Activated naive CD4-positive, alpha-beta T cell treated with anti-CD3 and anti-CD28 coated beads, Interleukin-2, amount 50 U/mL, for 72 hours (primary cell): ENCODE measurements around the gene CCDC57. TPM values are rescaled to one million over a fixed set of nuclear protein-coding genes. Genes with fewer than 3 reads are reported as not detected.
"Not testable (repeated sequence)": the region's sequence is repeated elsewhere in the genome, so short reads cannot be mapped to it uniquely, and the experiment has no call there.

ENCODE experiments used
- ATAC-seq, 2 donors: fragments of 150-1000 bp; cut with Tn5 transposase; 2 replicates each; pipeline ENCODE4 v1.10.0; 2021; ENCODE audit warnings: mild to moderate bottlenecking in 2 of 2, moderate library complexity in 2 of 2
- DNase-seq, 2 donors: peaks; one replicate each; pipeline ENCODE4 v3.0.0; 2021 to 2022; ENCODE audit warnings: low spot score in 2 of 2
- H3K27ac Mint-ChIP-seq, 2 donors: one replicate each; pipeline ENCODE4 v1.8.0; 2022; ENCODE audit warnings: mild to moderate bottlenecking in 2 of 2, mixed read lengths in 2 of 2
- H3K36me3 Mint-ChIP-seq, 2 donors: one replicate each; pipeline ENCODE4 v1.8.0; 2022; ENCODE audit warnings: mixed read lengths in 2 of 2
- H3K9me3 Mint-ChIP-seq, 2 donors: one replicate each; pipeline ENCODE4 v1.8.0; 2022; ENCODE audit warnings: mixed read lengths in 2 of 2
- total RNA-seq, 2 donors: library from RNA; stranded (reverse); gene quantifications; one replicate each; pipeline ENCODE4 v1.2.3, GENCODE V29; 2022

CCDC57 gene, protein sequence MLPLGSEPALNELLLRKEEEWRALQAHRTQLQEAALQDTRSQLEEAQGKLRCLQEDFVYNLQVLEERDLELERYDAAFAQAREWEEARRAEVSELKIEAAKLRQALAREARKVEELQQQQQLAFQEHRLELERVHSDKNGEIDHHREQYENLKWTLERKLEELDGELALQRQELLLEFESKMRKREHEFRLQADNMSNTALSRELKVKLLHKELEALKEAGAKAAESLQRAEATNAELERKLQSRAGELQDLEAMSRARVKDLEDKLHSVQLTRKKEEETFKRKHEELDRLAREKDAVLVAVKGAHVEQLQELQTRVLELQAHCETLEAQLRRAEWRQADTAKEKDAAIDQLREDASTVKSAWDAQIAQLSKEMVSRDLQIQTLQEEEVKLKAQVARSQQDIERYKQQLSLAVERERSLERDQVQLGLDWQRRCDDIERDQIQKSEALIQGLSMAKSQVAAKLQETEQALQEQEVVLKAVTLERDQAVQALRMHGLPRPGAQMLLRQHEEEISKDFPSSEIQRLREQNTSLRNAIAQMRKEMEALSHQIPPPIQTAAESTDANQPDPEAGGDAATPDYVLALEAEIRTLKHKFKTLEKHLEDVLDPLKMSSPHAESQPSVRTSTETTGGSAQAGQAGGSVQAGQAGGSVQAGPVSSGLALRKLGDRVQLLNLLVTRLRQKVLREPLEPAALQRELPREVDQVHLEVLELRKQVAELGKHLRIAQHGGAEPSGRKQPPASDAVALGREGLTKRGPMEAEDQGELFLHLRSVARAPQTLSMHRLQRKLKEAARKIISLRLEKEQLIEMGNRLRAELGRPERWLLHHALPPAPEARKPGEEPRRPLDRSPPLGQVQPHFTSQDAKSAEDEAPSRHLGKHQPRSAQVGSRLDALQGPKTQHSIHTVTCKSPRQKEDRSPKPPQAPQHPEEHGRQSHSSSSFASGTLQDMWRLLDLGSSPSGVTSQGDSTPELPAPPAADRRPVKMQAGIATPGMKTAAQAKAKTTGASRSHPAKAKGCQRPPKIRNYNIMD
- total RNA-seq = 10 to 100 TPM; 34.6 to 51.3 TPM

DNA sequence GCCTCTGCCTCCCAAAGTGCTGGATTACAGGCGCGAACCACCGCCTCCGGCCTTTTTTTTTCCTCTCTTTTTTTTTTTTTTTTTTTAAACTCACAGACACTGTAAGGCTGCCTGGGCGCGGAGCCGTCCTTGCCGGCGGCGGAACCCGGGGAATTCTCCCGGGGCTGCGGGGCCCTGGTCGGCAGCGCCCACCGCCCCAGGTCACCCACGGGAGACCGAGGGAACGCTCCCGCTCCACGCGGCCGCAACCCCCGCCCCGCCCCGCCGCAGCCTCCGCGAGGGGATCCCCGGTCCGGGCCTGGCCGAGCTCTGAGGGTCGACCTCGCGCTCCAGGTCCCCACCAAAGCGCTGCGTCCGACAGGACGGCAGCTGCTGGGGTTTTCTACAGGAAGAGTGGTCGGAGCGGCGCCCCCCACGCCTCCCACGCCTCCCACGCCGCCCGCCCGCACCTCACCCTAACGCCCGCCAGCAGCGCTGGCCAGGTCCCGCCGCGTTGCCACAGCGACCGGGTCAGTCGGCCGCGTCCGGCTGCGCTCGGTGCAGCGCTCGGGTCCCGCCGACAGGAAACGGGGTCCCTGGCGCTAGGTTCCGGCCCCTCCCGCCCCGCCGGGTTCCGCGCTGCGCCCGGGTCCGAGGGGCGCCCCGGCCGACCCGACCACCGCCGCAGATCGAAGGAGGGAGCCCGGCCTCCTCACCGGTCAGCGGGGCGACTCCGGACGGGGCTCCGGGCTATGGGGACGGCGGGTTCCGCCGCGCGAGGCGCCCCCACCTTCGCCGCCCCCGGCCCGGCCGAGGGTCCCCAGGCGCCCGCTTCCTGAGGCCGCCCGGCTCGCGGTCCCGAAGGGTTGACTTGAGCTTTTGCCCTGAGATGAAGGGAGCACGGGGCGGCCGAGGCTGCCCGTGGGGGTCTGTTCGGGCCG is at the start of gene CCDC57:
Gene CCDC57, minus strand, starts transcription at position 512 of the 920 bp plus-strand sequence. CDS start 10,898 bp downstream, outside the sequence.
- ATAC-seq = peak; percentile 69 to 86
- no peaks in the 10 kb centered on the region for H3K36me3 Mint-ChIP-seq

DNA sequence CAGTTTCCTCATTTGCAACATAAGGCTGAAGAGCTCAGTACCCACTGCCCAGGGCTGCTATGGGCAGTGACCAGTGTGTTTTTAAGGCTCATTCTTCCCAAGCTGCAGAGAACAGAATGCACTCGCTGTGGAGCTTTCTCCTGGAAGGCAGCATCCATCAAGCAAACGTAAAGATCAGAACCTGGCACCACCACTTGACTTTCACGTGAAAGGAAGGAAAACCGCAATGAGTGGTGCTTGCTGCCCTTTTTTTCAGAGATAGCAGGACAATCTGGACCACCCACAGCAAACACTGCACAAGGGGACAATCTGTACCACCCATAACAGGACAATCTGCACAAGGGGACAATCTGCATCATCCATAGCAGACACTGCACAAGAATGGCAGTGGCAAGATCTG is 49.7 kb upstream of the CCDC57 start:
- ATAC-seq (no peak), DNase-seq (no peak)
- H3K9me3 Mint-ChIP-seq = peaks cover 0 to 7% of the 10 kb centered on the region in 2 donors
- H3K27ac Mint-ChIP-seq = no peak overlapping the region
- H3K36me3 Mint-ChIP-seq = peaks cover 29 to 80% of the 10 kb centered on the region in 2 donors

More for the DNA sequence above, at the start of gene CCDC57:
- Mint-ChIP-seq H3K27ac (peak within 1 kb of the TSS in 1 of 2 donors; percentile 17), H3K9me3 (no peaks in the 10 kb centered on the region)
- DNase-seq = peak in 1 of 2 donors; percentile 80

DNA sequence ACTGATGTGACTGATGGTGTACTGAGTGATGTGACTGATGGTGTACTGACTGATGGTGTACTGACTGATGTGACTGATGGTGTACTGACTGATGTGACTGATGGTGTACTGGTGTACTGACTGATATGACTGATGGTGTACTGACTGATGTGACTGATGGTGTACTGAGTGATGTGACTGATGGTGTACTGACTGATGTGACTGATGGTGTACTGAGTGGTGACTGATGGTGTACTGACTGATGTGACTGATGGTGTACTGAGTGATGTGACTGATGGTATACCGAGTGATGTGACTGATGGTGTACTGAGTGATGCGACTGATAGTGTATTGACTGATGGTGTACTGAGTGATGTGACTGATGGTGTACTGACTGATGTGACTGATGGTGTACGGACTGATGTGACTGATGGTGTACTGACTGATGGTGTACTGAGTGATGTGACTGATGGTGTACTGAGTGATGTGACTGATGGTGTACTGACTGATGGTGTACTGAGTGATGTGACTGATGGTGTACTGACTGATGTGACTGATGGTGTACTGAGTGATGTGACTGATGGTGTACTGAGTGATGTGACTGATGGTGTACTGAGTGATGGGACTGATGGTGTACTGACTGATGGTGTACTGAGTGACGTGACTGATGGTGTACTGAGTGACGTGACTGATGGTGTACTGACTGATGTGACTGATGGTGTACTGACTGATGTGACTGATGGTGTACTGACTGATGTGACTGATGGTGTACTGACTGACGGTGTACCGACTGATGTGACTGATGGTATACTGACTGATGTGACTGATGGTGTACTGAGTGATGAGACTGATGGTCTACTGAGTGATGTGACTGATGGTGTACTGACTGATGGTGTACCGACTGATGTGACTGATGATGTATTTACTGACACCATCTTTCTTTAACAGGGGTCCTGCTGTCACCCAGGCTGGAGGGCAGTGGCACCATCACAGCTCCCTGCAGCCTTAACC is 47.6 kb upstream of the CCDC57 start:
- peaks cover 0 to 11% of the 10 kb centered on the region in 2 donors for H3K9me3 Mint-ChIP-seq
- not testable (repeated sequence) for DNase-seq, H3K27ac Mint-ChIP-seq, ATAC-seq
- H3K36me3 Mint-ChIP-seq = peaks cover 41 to 83% of the 10 kb centered on the region in 2 donors

DNA sequence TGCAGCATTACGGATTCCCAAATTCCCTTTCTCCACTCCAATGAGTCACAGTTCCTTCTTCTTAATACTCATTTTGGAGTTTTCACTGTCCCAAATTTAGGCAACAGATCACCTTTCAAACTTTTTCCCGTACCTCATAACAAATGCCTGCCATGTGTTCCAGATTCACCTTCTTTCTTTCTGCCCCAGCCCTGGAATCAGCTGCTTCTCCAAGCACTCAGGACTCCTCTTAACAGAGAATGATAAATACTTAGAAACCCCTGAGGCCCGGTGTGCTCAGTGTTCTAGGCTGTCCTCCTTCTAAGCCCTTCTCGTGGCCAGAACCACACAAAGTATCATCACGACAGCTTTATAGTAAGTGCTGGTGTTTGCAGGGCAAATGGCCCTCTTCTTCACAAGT is 45.9 kb upstream of the CCDC57 start:
- ATAC-seq = no peak
- Mint-ChIP-seq H3K9me3 (peaks cover 0 to 11% of the 10 kb centered on the region in 2 donors), H3K36me3 (peaks cover 36 to 71% of the 10 kb centered on the region in 2 donors), H3K27ac (peak overlapping the region; percentile 40 to 80)
- DNase-seq = no peak

DNA sequence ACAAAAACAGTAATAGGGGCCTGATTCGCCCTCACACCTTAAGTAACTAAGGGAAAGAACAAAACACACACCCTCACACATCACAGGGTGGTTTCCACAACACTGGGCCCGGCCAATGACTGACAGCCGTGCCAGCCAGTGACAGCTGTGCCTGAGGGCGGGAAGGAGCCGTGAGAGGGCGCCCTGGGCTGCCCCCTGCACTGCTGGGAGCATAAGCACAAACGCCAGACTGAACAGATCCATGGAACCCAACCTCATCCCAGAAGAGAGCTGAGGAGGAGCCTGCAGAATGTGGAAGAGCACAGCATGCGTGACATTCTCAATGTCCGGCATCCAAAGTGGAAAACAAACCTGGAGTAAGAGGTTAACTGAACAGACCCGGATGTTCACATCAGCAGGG is 44.8 kb upstream of the CCDC57 start:
- peak in 1 of 2 donors; percentile 52 for DNase-seq
- Mint-ChIP-seq H3K9me3 (peaks cover 0 to 11% of the 10 kb centered on the region in 2 donors), H3K36me3 (peaks cover 44 to 67% of the 10 kb centered on the region in 2 donors), H3K27ac (peak overlapping the region; percentile 42 to 92)
- ATAC-seq = peak; percentile 74 to 77

DNA sequence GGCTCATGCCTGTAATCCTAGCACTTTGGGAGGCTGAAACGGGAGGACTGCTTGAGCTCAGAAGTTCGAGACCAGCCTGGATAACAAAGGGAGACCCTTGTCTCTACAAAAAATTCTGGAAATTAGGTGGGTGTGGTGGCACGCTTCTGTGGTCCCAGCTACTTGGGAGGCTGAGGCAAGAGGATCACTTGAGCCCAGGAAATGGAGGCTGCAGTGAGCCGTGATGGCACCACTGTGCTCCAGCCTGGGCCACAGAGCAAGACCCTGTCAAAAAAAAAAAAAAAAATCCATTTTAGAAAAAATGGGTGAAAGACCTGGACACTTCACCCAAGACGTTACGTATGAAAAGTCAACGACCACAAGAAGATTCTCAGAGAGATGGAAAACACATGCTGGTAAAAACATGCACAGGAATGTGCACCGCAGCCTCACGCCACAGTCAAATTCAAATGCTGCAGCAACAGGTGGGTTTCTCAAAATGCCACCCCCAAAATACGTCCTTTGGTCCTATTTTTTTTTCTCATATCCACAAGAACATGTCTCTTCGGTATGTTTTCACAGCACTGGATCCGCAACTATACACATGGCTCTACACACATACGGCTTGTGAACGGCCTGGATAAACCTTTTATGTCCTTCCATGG is 43.7 kb upstream of the CCDC57 start:
- H3K36me3 Mint-ChIP-seq = peaks cover 43 to 62% of the 10 kb centered on the region in 2 donors
- peak overlapping the region in 1 of 2 donors; percentile 29 for H3K27ac Mint-ChIP-seq
- peaks cover 0 to 11% of the 10 kb centered on the region in 2 donors for H3K9me3 Mint-ChIP-seq
- ATAC-seq = no peak
- DNase-seq = no peak

DNA sequence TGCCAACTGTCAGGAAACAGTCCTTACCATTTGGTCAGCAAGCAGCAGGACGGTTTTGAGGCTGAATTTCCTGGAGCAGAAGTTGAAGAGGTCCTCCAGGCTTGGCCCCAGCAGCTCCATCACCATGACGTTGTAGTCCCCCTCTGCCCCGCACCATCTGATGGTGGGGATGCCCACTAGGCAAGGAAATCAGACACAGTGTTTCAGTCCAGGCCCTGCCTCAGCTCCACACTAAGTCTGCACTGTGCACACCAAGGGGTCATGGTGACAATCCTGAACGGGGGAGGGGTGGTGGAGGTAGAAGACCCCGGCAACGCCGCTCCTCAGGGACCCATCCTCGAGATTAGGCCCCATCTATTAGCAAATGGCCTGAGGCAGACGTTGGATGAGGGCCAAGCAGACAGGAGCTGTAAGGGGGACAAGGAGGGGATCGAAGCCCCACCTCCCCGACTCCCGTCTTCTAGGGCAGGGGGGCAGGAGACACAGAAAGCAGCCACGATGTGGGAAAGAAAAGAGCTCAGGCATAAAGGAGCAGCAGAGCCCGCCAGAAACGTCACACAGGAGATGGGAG is 42.8 kb upstream of the CCDC57 start:
- Mint-ChIP-seq H3K36me3 (peaks cover 41 to 54% of the 10 kb centered on the region in 2 donors), H3K9me3 (peaks cover 0 to 4% of the 10 kb centered on the region in 2 donors), H3K27ac (peak overlapping the region in 1 of 2 donors; percentile 91)
- DNase-seq = no peak
- no peak for ATAC-seq

DNA sequence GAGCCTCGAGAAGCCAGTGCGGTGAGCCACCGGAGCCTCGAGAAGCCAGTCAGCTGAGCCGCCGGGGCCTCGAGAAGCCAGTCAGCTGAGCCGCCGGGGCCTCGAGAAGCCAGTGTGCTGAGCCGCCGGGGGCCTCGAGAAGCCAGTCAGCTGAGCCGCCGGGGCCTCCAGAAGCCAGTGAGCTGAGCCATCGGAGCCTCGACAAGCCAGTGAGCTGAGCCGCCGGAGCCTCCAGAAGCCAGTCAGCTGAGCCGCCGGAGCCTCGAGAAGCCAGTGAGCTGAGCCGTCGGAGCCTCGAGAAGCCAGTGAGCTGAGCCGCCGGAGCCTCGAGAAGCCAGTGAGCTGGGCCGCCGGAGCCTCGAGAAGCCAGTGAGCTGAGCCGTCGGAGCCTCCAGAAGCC is 42.1 kb upstream of the CCDC57 start:
- not testable (repeated sequence) for H3K27ac Mint-ChIP-seq, DNase-seq, ATAC-seq, H3K9me3 Mint-ChIP-seq
- peaks cover 33 to 46% of the 10 kb centered on the region in 2 donors for H3K36me3 Mint-ChIP-seq

DNA sequence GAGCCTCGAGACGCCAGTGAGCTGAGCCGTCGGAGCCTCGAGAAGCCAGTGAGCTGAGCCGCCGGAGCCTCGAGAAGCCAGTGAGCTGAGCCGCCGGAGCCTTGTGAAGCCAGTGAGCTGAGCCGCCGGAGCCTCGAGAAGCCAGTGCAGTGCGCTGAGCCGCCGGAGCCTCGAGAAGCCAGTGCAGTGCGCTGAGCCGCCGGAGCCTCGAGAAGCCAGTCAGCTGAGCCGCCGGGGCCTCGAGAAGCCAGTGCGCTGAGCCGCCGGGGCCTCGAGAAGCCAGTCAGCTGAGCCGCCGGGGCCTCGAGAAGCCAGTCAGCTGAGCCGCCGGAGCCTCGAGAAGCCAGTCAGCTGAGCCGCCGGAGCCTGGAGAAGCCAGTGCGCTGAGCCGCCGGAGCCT is 41.5 kb upstream of the CCDC57 start:
- DNase-seq, H3K27ac Mint-ChIP-seq: not testable (repeated sequence)
- H3K36me3 Mint-ChIP-seq = peaks cover 30 to 46% of the 10 kb centered on the region in 2 donors

DNA sequence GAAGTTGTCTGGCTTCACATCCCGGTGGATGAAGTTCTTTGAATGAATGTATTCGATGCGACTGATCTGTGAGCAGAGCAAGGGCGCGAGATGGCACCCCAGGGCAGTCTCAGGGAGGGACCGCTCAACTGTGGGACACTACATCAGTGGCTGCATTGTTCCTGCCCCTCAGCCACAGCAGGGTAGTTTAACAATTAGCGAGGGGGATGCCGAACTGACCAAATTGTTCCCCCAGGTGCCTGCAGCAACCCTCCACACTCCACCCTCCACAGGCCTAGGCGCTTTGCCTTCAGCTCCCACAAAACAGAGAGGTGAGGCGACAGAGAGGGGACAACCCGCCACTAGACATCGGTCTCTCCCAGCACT is 40.5 kb upstream of the CCDC57 start:
- Mint-ChIP-seq H3K36me3 (peaks cover 35 to 48% of the 10 kb centered on the region in 2 donors), H3K27ac (peak overlapping the region; percentile 44 to 57), H3K9me3 (peaks cover 0 to 4% of the 10 kb centered on the region in 2 donors)
- DNase-seq (no peak), ATAC-seq (no peak)

More for the DNA sequence above, 41.5 kb upstream of the CCDC57 start:
- not testable (repeated sequence) for H3K9me3 Mint-ChIP-seq, ATAC-seq

DNA sequence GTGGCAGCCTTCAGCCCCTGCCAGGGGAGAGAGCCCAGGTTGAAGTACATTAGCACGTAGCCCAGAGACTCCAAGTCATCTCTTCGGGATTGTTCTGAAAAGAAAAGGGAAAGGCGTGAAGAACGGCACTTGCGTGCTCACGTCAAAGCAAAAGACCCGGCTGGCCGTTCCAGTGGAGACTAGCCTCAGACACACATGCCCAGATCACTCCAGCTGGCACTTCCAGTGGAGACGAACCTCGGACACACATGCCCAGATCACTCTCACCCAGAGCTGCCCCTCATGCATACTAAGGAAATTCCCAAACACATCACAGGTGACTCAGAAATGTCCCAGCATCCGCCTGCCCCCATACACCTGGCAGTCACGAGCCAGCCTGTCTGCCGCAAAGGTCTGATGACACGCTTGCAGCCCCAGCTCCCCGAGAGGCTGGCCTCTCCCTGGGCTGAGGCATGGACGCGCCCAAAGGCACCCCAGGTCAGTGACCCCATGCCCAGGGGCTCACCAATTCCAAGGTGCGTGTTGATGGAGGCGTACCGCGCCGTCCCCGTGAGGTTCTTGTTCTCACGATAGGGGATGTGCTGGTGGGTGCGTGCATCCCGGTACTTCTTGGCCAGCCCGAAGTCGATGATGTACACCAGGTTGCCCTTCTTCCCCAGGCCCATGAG is 40.0 kb upstream of the CCDC57 start:
- Mint-ChIP-seq H3K27ac (peak overlapping the region; percentile 57 to 88), H3K9me3 (peaks cover 0 to 4% of the 10 kb centered on the region in 2 donors), H3K36me3 (peaks cover 39 to 51% of the 10 kb centered on the region in 2 donors)
- ATAC-seq (no peak), DNase-seq (no peak)

DNA sequence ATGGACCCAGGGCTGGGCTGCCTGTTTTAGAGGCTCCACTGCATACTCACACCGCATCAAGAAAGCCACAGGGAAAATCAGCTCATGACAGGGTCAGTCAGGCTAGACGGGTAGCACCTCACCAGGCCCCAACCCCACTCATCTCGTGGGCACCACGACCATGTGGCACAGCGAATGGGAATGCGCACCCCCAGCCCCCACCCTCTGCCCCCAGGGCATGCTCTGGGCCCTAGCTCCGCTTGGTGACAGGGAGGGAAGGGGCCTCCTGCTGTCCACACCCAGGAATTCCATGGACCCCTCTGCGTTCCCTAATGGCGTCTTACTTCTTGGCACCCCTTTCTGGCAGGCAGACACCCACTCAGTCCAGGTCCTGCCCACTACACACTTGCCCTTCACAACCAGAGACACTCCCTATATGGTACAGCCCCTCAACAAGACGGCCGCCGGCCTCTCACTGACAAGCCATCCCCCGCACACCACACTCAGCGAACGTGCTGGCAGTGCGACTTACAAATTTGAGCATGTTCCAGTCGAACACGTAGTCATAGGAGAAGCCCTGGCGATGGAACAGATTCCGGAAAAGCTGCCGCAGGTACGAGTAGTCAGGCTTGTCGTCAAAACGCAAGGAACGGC is 38.3 kb upstream of the CCDC57 start:
- Mint-ChIP-seq H3K27ac (peak overlapping the region; percentile 67 to 74), H3K9me3 (peaks cover 0 to 4% of the 10 kb centered on the region in 2 donors), H3K36me3 (peaks cover 34 to 40% of the 10 kb centered on the region in 2 donors)
- no peak for ATAC-seq
- DNase-seq = no peak

DNA sequence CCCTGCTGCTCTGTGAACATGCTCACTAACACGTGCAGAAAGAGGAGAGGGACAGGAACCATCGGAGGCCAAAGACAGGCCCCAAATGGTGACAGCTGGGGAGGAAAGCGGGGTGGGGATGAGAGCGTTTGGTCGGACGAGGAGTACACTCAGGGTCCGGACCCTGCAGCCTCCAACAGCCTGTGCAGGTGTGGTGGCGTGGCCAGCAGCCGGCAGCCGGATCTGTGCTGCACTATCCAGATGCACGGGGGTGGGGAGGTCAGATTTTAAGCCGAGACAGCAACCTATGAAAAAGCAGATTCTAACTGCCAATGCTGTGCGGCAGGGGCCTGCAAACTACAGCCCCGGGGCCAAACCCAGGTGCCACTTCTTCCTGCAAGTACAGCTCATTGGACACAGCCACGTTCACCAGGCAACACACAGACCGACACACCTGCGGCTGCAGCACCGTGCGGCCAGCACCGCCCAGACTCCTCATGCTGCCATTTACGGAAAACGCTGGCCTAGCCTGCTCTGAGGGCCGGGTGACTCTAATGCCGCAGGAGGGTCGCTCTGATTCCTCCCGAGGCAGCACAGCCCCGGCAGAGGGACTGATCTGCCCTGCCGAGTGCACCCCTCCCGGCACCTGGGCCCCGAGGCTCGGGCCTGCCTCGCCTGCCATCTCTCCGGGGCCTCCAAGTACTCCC is 37.4 kb upstream of the CCDC57 start:
- ATAC-seq (no peak), DNase-seq (no peak)
- peaks cover 30 to 32% of the 10 kb centered on the region in 2 donors for H3K36me3 Mint-ChIP-seq
- no peaks in the 10 kb centered on the region for H3K9me3 Mint-ChIP-seq
- peak overlapping the region; percentile 9 to 74 for H3K27ac Mint-ChIP-seq
